Smooth muscle cell (in vitro differentiated cells): Measurements from ENCODE around the gene MYO15B. TPM values are rescaled to one million over a fixed set of nuclear protein-coding genes. Genes with fewer than 3 reads are reported as not detected.

Source experiments
- DNase-seq: peaks from one replicate; lab custom pipeline; 2025; ENCODE audit not compliant: unreplicated experiment; lab: John Stamatoyannopoulos, UW
- H2AFZ ChIP-seq: fragments of 200-600 bp; sonication (generic); 2 replicates; pipeline ENCODE4 v1.6.0; 2016; ENCODE audit warnings: antibody characterized with exemption, low read depth, mild to moderate bottlenecking
- H3F3A ChIP-seq: fragments of 200-600 bp; sonication (generic); 2 replicates; pipeline ENCODE4 v1.6.0; 2017; ENCODE audit warnings: antibody characterized with exemption, low read depth
- H3K27ac ChIP-seq: fragments of 200-600 bp; sonication (generic); 2 replicates; pipeline ENCODE4 v1.5.1; 2016; ENCODE audit warnings: low read depth, mild to moderate bottlenecking
- H3K27me3 ChIP-seq: fragments of 200-600 bp; sonication (generic); 2 replicates; pipeline ENCODE4 v1.6.1; 2016; ENCODE audit warnings: low read depth, mild to moderate bottlenecking
- H3K36me3 ChIP-seq: fragments of 200-600 bp; sonication (generic); 2 replicates; pipeline ENCODE4 v1.5.1; 2016; ENCODE audit warnings: low read depth
- H3K4me1 ChIP-seq: fragments of 200-600 bp; sonication (generic); 2 replicates; pipeline ENCODE4 v1.5.1; 2016; ENCODE audit warnings: low read depth
- H3K4me2 ChIP-seq: fragments of 200-600 bp; sonication (generic); 2 replicates; pipeline ENCODE4 v1.6.0; 2016; ENCODE audit warnings: mild to moderate bottlenecking
- H3K4me3 ChIP-seq: fragments of 200-600 bp; sonication (generic); 2 replicates; pipeline ENCODE4 v1.5.1; 2016; ENCODE audit warnings: mild to moderate bottlenecking
- H3K79me2 ChIP-seq: fragments of 200-600 bp; sonication (generic); 2 replicates; pipeline ENCODE4 v1.6.0; 2016; ENCODE audit warnings: low read depth, mild to moderate bottlenecking
- H3K9ac ChIP-seq: fragments of 200-600 bp; sonication (generic); 2 replicates; pipeline ENCODE4 v1.6.0; 2016; ENCODE audit warnings: low read depth
- H3K9me3 ChIP-seq: fragments of 200-600 bp; sonication (generic); replicated peaks from 2 replicates; pipeline ENCODE4 v1.5.1; 2016; ENCODE audit warnings: low read depth
- H4K20me1 ChIP-seq: fragments of 200-600 bp; sonication (generic); 2 replicates; pipeline ENCODE4 v1.6.0; 2016; ENCODE audit warnings: low read depth
- WGBS: methylation state at CpG from one replicate; pipeline ENCODE4 v1.1.7; 2016; ENCODE audit warnings: low lambda C conversion rate; 5-methylcytosine and 5-hydroxymethylcytosine counted together
- polyA plus RNA-seq: library from polyadenylated mRNA; unstranded; fragments of >200 nt; fragmentation: Nextera tagmentation; extraction: Ambion mirVana; gene quantifications from 2 replicates; pipeline ENCODE4 v1.2.1, GENCODE V29; 2016
- total RNA-seq: library from RNA; depleted of rRNA; stranded (reverse); fragments of >200 nt; gene quantifications from 2 replicates; pipeline ENCODE4 v1.2.3, GENCODE V29; 2014
- TF ChIP-seq, protein P1 (sequence below): fragments of 200-600 bp; sonication (generic); IDR thresholded peaks from 2 replicates; pipeline ENCODE4 v1.5.1; 2017; ENCODE audit warnings: borderline replicate concordance, mild to moderate bottlenecking, antibody characterized with exemption; ENCODE audit not compliant: insufficient read depth, poor library complexity, severe bottlenecking

The MYO15B gene
- total and polyA plus RNA-seq, 2 experiments from 2014 or later: 14.7 to 17.5 TPM

DNA sequence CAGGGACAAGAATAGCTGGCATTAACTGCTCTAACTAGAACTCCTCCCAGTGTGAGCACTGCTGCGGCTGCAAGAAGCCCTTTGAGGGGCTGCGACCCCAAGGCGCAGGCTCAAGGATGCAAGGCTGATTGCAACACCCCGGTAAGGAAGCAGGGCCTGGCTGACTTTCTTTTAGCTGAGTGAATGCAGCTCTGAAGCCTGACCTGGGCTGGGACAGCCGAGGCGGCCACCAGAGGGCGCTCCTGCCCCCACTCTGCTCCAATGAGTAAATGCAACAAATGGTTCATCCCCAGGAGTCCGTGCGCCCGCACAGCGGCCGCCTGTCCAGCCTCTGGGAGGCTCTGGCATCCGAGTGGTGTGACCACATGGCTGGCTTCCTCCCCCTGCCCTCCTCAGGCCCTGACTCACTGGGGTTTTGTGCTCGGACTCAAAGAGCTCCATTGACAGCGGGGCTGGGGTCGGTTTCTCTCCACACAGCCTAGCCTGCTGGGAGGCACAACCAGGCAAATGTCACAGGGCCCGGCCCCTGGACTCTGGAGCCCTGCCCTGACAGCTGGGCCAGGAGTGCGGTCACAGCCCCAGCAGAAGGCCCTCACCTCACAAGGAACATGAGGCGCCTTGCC is 45.4 kb downstream of the MYO15B start, which contains the start of gene SMIM5:
Gene SMIM5 (plus strand): TSS at position 572 of the 623 bp plus-strand sequence. CDS start 6,768 bp downstream, outside the sequence.
- DNase-seq: peak; percentile 82
- Histone ChIP-seq H3K79me2 (no peaks in the 10 kb centered on the region), H3K27me3 (no peaks in the 10 kb centered on the region), H4K20me1 (peaks cover 5% of the 10 kb centered on the region), H3F3A (no peaks in the 10 kb centered on the region), H3K9ac (peak within 1 kb of the TSS; percentile 60), H3K4me3 (no peak within 1 kb of the TSS), H3K9me3 (no peaks in the 10 kb centered on the region), H3K27ac (peak within 1 kb of the TSS; percentile 86), H3K4me1 (peaks cover 25% of the 10 kb centered on the region), H3K36me3 (no peaks in the 10 kb centered on the region), H3K4me2 (peak within 1 kb of the TSS; percentile 82), H2AFZ (no peak within 1 kb of the TSS)
- TF ChIP-seq, protein P1, sequence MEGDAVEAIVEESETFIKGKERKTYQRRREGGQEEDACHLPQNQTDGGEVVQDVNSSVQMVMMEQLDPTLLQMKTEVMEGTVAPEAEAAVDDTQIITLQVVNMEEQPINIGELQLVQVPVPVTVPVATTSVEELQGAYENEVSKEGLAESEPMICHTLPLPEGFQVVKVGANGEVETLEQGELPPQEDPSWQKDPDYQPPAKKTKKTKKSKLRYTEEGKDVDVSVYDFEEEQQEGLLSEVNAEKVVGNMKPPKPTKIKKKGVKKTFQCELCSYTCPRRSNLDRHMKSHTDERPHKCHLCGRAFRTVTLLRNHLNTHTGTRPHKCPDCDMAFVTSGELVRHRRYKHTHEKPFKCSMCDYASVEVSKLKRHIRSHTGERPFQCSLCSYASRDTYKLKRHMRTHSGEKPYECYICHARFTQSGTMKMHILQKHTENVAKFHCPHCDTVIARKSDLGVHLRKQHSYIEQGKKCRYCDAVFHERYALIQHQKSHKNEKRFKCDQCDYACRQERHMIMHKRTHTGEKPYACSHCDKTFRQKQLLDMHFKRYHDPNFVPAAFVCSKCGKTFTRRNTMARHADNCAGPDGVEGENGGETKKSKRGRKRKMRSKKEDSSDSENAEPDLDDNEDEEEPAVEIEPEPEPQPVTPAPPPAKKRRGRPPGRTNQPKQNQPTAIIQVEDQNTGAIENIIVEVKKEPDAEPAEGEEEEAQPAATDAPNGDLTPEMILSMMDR: peak; percentile 98
- WGBS: 23% methylated on average over 19 of the region's 19 CpGs

DNA sequence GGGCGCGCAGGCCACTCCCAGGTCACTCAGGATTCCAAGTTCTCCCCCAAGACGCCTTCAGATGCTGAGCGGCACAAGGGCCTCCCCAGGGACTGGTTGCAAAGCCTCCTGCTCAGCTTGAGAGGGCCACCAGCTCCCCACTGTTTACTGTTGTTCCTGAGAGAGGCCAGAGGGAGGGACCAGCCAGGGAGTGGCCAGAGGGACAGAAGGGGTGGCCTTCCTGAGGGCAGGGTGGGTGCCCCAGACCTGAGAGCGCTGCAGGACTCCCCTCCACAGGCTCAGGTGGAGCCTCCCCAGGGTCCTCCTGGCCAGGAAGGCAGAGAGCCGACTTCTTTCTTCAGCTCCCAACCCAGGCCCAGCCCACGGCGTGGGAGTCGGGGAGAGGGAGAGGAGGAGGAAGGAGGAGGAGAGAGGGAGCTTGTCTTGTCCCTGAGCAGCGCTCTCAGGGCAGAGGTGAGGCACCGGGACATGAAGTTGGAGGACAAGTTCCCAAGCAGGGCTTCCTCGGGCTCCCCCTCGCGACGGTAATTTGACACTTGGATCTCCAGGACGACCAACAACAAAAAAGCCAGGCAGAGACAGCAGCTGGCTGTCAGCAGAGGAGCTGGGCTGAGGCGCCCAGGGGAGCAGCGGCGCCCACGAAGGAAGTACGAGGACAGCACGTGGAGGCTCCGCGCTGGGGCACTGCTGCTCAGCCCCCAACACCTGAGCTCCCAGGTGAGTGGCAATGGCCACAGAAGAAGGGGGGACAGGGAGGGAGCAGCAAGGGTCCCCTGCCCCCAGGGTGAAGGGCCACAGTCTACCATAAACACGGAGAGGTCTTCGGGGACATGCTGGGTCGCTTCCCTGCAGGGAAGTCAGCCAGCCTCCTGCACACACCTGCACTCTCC is 46.1 kb downstream of the MYO15B start:
- peaks cover 5% of the 10 kb centered on the region for H4K20me1 ChIP-seq
- peak; percentile 56 for DNase-seq
- no peaks in the 10 kb centered on the region for H3K9me3 ChIP-seq
- H3K9ac ChIP-seq: peak overlapping the region; percentile 60
- no peaks in the 10 kb centered on the region for H3K79me2 ChIP-seq
- no peak overlapping the region for H3K4me3 ChIP-seq
- no peaks in the 10 kb centered on the region for H3K27me3 ChIP-seq
- peak overlapping the region; percentile 82 for H3K4me2 ChIP-seq
- H2AFZ ChIP-seq: no peak overlapping the region
- H3K4me1 ChIP-seq: peaks cover 25% of the 10 kb centered on the region
- no peaks in the 10 kb centered on the region for H3K36me3 ChIP-seq
- peak overlapping the region; percentile 86 for H3K27ac ChIP-seq
- TF ChIP-seq, protein P1: peak; percentile 61
- no peaks in the 10 kb centered on the region for H3F3A ChIP-seq
- WGBS: 22% methylated on average over 27 of the region's 27 CpGs

DNA sequence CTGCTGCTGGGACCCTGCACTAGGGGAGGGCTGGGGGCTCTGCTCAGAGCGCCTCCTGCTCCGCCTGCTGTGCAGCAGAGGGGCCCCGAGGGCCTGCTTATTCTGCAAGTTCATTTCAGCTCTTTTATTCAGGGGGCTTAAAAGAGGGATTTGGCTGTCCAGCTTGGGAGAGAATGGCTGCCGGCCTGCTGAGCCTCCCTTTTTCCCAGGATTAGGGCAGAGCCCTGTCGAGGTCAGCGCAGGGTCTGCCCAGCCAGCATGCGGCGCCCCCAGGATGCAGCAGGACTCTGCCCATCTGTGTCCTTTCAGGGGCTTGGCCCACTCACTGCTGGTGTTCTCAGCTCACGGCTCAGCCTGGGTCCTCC is 46.8 kb downstream of the MYO15B start:
- Histone ChIP-seq H3K27ac (peak overlapping the region; percentile 86), H3K79me2 (no peaks in the 10 kb centered on the region), H3K9ac (no peak overlapping the region), H4K20me1 (peaks cover 5% of the 10 kb centered on the region), H3K27me3 (no peaks in the 10 kb centered on the region), H3K4me3 (no peak overlapping the region), H3K4me2 (peak overlapping the region; percentile 82), H3K4me1 (peaks cover 25% of the 10 kb centered on the region), H3K36me3 (no peaks in the 10 kb centered on the region), H3F3A (no peaks in the 10 kb centered on the region), H2AFZ (no peak overlapping the region), H3K9me3 (no peaks in the 10 kb centered on the region)
- DNase-seq: no peak
- WGBS: 91% methylated on average over 9 of the region's 9 CpGs
- TF ChIP-seq, protein P1: no peak
